Activated T-helper 17 cell treated with anti-CD3 and anti-CD28 coated beads, Interleukin-2, amount 50 U/mL, for 72 hours (primary cell): Measurements from ENCODE around the gene NEK11. TPM values are rescaled to one million over a fixed set of nuclear protein-coding genes. Genes with fewer than 3 reads are reported as not detected.
"Not testable (repeated sequence)": the region's sequence is repeated elsewhere in the genome, so short reads cannot be mapped to it uniquely, and the experiment has no call there.

Experiments used
- ATAC-seq: fragments of 150-1000 bp; cut with Tn5 transposase; replicated peaks from 2 replicates; pipeline ENCODE4 v1.10.0; 2021; ENCODE audit warnings: mild to moderate bottlenecking, moderate library complexity
- H3K27ac Mint-ChIP-seq: one replicate; pipeline ENCODE4 v1.8.0; 2022; ENCODE audit warnings: mixed read lengths
- H3K27me3 Mint-ChIP-seq: one replicate; pipeline ENCODE4 v1.8.0; 2022; ENCODE audit warnings: mixed read lengths
- H3K36me3 Mint-ChIP-seq: one replicate; pipeline ENCODE4 v1.8.0; 2022; ENCODE audit warnings: low read depth, mild to moderate bottlenecking, mixed read lengths
- H3K4me1 Mint-ChIP-seq: one replicate; pipeline ENCODE4 v1.8.0; 2022; ENCODE audit warnings: mixed read lengths
- H3K4me3 Mint-ChIP-seq: one replicate; pipeline ENCODE4 v1.8.0; 2022; ENCODE audit warnings: mild to moderate bottlenecking, mixed read lengths
- H3K9me3 Mint-ChIP-seq: one replicate; pipeline ENCODE4 v1.8.0; 2022; ENCODE audit warnings: mixed read lengths
- total RNA-seq, 2 donors: library from RNA; stranded (reverse); gene quantifications; one replicate each; pipeline ENCODE4 v1.2.3, GENCODE V29; 2022

NEK11 gene
- total RNA-seq, 2 donors from 2014 or later = 3.1 to 3.2 TPM

DNA sequence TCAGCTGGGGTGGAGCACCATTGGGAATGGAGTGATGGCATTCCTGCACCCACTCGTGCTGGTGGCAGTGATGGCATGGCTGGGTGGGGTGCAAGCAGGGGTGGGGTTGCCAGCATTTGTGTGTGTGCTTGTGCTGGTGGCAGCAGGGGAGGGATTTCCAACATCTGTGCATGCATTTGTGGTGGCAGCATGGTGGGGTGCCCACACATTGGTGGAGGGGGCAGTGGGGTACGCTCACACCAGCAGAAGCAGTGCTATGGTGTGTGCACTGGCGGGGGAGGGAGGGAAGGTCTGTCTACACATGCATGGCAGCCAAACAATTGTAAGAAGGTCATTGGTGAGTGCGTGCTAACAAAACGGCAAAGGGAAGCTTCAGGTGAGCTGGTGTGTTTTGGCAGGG lies 278.2 kb downstream of the NEK11 start:
- Mint-ChIP-seq H3K4me1 (no peaks in the 10 kb centered on the region), H3K27ac (no peak overlapping the region), H3K27me3 (peaks cover 7% of the 10 kb centered on the region), H3K4me3 (no peak overlapping the region), H3K9me3 (no peaks in the 10 kb centered on the region), H3K36me3 (no peaks in the 10 kb centered on the region)
- ATAC-seq = no peak

GRCh38 chr3:131306242-131306641 lies 279.6 kb downstream of the NEK11 start:
- Mint-ChIP-seq H3K27me3 (peaks cover 7% of the 10 kb centered on the region), H3K9me3 (no peaks in the 10 kb centered on the region), H3K27ac (no peak overlapping the region), H3K4me3 (no peak overlapping the region), H3K36me3 (no peaks in the 10 kb centered on the region), H3K4me1 (no peaks in the 10 kb centered on the region)
- no peak for ATAC-seq

- no peaks in the 10 kb centered on the region for H3K36me3 Mint-ChIP-seq
- H3K9me3 Mint-ChIP-seq = no peaks in the 10 kb centered on the region
Measured at GRCh38 chr3:131314318-131314717, 287.6 kb downstream of the NEK11 start.

DNA sequence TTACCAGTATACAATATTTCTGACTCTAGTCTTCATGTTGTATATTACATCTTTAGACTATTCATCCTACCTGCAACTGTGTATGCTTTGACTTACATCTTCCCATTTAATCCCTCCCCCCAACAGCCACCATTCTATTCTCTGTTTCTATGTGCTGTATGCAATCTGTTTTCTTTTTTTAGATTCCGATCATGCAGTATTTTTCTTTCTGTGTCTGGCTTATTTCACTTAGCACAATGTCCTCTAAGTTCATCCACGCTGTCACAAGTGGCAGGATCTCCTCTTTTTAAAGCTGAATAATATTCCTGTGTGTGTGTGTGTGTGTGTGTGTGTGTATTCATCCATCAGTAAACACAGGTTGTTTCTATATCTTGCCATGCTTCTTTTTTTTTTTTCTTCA lies 288.5 kb downstream of the NEK11 start:
- no peaks in the 10 kb centered on the region for H3K36me3 Mint-ChIP-seq
- no peak for ATAC-seq
- H3K27ac Mint-ChIP-seq = no peak overlapping the region
- no peak overlapping the region for H3K4me3 Mint-ChIP-seq
- H3K27me3 Mint-ChIP-seq = no peaks in the 10 kb centered on the region
- H3K4me1 Mint-ChIP-seq = no peaks in the 10 kb centered on the region
- no peaks in the 10 kb centered on the region for H3K9me3 Mint-ChIP-seq

More at GRCh38 chr3:131314318-131314717, 287.6 kb downstream of the NEK11 start:
- ATAC-seq = no peak
- Mint-ChIP-seq H3K27ac (no peak overlapping the region), H3K27me3 (no peaks in the 10 kb centered on the region), H3K4me3 (no peak overlapping the region), H3K4me1 (no peaks in the 10 kb centered on the region)

DNA sequence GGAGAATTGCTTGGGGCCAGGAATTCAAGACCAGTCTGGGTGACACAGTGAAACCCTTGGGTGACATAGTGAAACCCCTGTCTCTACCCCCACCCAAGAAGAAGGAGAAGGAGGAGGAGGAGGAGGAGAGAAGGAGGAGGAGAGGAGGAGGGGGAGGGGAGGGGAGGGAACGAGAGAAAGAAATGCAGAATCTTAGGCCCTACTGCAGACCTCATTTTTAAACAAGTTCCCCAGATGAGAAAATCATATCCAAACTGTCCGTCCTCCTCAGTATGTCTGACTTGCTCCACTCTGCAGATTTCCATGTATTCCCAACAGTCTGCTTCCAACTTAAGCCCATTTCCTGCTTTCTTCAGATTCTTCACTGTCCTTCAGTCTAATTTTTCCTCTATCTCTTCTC lies 291.0 kb downstream of the NEK11 start:
- no peak for ATAC-seq
- Mint-ChIP-seq H3K36me3 (no peaks in the 10 kb centered on the region), H3K4me1 (no peaks in the 10 kb centered on the region), H3K9me3 (no peaks in the 10 kb centered on the region), H3K4me3 (no peak overlapping the region), H3K27ac (no peak overlapping the region), H3K27me3 (no peaks in the 10 kb centered on the region)

- no peaks in the 10 kb centered on the region for H3K27me3 Mint-ChIP-seq
- H3K36me3 Mint-ChIP-seq = no peaks in the 10 kb centered on the region
- H3K4me3 Mint-ChIP-seq = no peak overlapping the region
- H3K9me3 Mint-ChIP-seq = no peaks in the 10 kb centered on the region
- no peak for ATAC-seq
- H3K4me1 Mint-ChIP-seq = no peaks in the 10 kb centered on the region
- H3K27ac Mint-ChIP-seq = no peak overlapping the region
Measured at GRCh38 chr3:131323014-131323413, 296.3 kb downstream of the NEK11 start.

GRCh38 chr3:131323792-131324191 lies 297.1 kb downstream of the NEK11 start:
- Mint-ChIP-seq H3K4me1 (no peaks in the 10 kb centered on the region), H3K27ac (no peak overlapping the region), H3K27me3 (no peaks in the 10 kb centered on the region), H3K4me3 (no peak overlapping the region), H3K36me3 (no peaks in the 10 kb centered on the region), H3K9me3 (no peaks in the 10 kb centered on the region)
- ATAC-seq = no peak

DNA sequence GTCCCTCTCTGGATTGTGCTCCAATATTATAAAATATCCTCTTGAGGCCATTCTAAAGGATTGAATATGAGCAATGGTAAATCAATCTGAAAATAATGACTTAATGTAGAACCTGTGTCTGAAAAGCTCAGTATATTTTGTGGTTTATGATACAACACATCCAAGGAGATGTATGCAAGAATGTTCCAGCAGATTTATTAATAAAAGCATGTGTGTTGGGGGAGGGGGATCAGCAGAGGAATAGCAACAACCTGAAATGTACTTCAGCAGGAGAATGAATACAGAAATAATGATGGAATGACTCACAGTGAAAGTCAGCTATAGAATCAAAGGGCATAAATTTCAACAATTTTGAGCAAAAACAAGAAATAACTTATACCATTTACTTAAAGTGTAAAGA lies 298.2 kb downstream of the NEK11 start:
- Mint-ChIP-seq H3K4me1 (no peaks in the 10 kb centered on the region), H3K36me3 (no peaks in the 10 kb centered on the region), H3K4me3 (no peak overlapping the region), H3K27ac (no peak overlapping the region), H3K9me3 (peaks cover 2% of the 10 kb centered on the region), H3K27me3 (no peaks in the 10 kb centered on the region)
- no peak for ATAC-seq

DNA sequence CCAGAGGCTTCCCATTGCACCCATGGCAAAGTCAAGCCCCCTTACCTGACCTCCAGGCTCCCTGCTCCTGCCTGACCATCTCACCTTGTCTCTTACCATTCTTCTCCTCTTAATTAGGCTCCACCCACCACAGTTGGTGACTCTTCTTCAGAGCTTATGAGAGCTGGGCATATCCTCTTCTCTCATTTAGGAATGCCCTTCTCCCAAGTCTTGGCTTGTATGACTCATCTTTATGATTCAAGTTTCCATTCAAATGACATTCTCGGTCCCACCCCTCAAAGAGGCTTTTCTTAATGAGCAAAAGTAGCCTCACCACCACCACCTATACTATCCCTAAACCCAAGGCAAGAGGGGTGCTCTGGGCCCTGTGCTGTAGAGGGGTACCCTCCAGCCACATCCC lies 299.6 kb downstream of the NEK11 start:
- Mint-ChIP-seq H3K27me3 (no peaks in the 10 kb centered on the region), H3K4me3 (no peak overlapping the region), H3K36me3 (no peaks in the 10 kb centered on the region), H3K27ac (no peak overlapping the region), H3K9me3 (peaks cover 4% of the 10 kb centered on the region), H3K4me1 (no peaks in the 10 kb centered on the region)
- no peak for ATAC-seq

GRCh38 chr3:131328721-131329120 lies 302.0 kb downstream of the NEK11 start:
- no peak overlapping the region for H3K27ac Mint-ChIP-seq
- H3K27me3 Mint-ChIP-seq = no peaks in the 10 kb centered on the region
- H3K4me1 Mint-ChIP-seq = no peaks in the 10 kb centered on the region

GRCh38 chr3:131329774-131330173 lies 303.1 kb downstream of the NEK11 start:
- H3K4me3 Mint-ChIP-seq = no peak overlapping the region
- no peaks in the 10 kb centered on the region for H3K4me1 Mint-ChIP-seq
- peaks cover 4% of the 10 kb centered on the region for H3K9me3 Mint-ChIP-seq
- H3K36me3 Mint-ChIP-seq = no peaks in the 10 kb centered on the region
- ATAC-seq = no peak
- H3K27me3 Mint-ChIP-seq = no peaks in the 10 kb centered on the region
- H3K27ac Mint-ChIP-seq = no peak overlapping the region

More at GRCh38 chr3:131328721-131329120, 302.0 kb downstream of the NEK11 start:
- Mint-ChIP-seq H3K36me3 (no peaks in the 10 kb centered on the region), H3K4me3 (no peak overlapping the region), H3K9me3 (peaks cover 4% of the 10 kb centered on the region)
- no peak for ATAC-seq

DNA sequence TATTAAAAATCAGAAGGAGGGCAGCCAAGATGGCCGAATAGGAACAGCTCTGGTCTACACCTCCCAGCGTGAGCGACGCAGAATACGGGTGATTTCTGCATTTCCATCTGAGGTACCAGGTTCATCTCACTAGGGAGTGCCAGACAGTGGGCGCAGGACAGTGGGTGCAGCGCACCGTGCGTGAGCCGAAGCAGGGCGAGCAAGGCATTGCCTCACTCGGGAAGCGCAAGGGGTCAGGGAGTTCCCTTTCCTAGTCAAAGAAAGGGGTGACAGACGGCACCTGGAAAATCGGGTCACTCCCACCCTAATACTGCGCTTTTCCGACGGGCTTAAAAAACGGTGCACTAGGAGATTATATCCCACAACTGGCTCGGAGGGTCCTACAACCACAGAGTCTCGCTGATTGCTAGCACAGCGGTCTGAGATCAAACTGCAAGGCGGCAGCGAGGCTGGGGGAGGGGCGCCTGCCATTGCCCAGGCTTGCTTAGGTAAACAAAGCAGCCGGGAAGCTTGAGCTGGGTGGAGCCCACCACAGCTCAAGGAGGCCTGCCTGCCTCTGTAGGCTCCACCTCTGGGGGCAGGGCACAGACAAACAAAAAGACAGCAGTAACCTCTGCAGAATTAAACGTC lies 304.9 kb downstream of the NEK11 start:
- H3K9me3 Mint-ChIP-seq, ATAC-seq: not testable (repeated sequence)

GRCh38 chr3:131338948-131339640 lies 312.4 kb downstream of the NEK11 start:
- Mint-ChIP-seq H3K27ac (no peak overlapping the region), H3K4me1 (no peaks in the 10 kb centered on the region), H3K9me3 (peaks cover 3% of the 10 kb centered on the region), H3K27me3 (no peaks in the 10 kb centered on the region), H3K36me3 (no peaks in the 10 kb centered on the region), H3K4me3 (no peak overlapping the region)
- ATAC-seq = no peak

More for the DNA sequence above, 304.9 kb downstream of the NEK11 start:
- not testable (repeated sequence) for H3K27me3 Mint-ChIP-seq, H3K4me3 Mint-ChIP-seq, H3K4me1 Mint-ChIP-seq, H3K27ac Mint-ChIP-seq, H3K36me3 Mint-ChIP-seq

GRCh38 chr3:131341761-131342160 lies 315.1 kb downstream of the NEK11 start:
- peaks cover 4% of the 10 kb centered on the region for H3K9me3 Mint-ChIP-seq
- no peaks in the 10 kb centered on the region for H3K36me3 Mint-ChIP-seq
- no peaks in the 10 kb centered on the region for H3K27me3 Mint-ChIP-seq
- no peak overlapping the region for H3K4me3 Mint-ChIP-seq
- H3K27ac Mint-ChIP-seq = no peak overlapping the region
- ATAC-seq = no peak
- H3K4me1 Mint-ChIP-seq = no peaks in the 10 kb centered on the region

DNA sequence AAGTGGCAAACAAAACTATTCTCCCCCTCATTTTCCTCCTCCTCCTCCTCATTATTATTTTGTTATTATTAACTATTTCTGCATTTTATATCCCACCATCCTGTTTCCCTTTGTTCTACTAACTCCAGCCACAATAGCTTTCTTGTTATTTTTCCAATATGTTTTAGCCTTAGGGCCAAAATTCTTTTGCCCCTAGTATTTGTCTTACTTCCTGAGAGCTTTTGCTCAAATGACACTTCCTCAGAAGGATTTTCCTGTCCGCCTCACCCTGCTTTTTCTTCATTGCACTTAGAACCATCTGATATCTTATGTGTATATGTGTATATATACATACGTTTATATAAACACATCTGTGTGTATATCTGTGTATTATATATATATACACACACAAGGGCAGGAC lies 322.2 kb downstream of the NEK11 start:
- Mint-ChIP-seq H3K27ac (no peak overlapping the region), H3K27me3 (no peaks in the 10 kb centered on the region), H3K9me3 (peaks cover 3% of the 10 kb centered on the region), H3K4me3 (no peak overlapping the region), H3K36me3 (no peaks in the 10 kb centered on the region), H3K4me1 (no peaks in the 10 kb centered on the region)
- no peak for ATAC-seq
